ENCODE measurements around the gene RAMP3.

- TF ChIP-seq CTCF (IDR thresholded peaks at IDR 0.05) = no peak
- TF ChIP-seq POLR2A (IDR thresholded peaks at IDR 0.05) = no peak
Observed at GRCh38 chr7:45155357-45155900, 2.2 kb upstream of the RAMP3 start.
